NCI-H146 (cell line): ENCODE results near the gene CNTNAP2.

Experiments used
- DNase-seq: peaks from one replicate; lab custom pipeline; 2025; lab: John Stamatoyannopoulos, UW

Gene CNTNAP2

DNA sequence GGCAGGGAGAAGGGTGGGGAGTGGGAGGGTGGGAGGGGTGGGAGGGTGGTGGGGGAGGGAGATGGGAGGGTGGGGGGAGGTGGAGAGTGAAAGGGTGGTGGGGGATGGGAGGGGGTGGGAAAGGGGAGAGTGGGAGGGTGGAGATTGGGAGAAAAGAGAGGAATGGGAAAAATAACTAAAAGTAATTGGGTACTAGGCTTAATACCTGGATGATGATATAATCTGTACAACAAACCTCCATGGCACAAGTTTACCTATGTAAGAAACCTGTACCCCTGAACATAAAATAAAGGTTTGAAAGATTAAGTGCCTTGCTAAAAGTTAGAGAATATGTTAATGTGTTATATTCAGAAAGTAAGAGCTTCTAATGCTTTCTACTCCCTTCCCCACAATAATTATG lies 564.9 kb downstream of the CNTNAP2 start:
- DNase-seq = no peak

DNA sequence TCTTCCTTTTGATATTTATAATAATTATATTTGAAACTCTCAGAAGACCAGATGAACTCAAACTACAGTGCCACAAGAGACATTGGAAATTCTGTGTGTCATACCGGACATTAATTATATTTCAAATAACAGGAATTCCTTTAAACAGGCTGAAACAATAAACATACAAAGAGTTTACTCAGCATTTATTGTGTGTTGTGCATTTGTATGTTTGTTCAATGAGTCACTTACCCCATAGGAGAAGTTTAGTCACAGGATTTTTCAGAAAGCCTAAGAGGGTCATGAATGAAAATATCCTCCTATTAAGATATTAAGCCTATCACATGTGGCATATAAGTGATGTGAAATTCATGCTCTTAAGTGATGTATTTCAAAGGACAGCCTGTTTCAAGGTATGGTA lies 566.8 kb downstream of the CNTNAP2 start:
- DNase-seq = no peak

DNA sequence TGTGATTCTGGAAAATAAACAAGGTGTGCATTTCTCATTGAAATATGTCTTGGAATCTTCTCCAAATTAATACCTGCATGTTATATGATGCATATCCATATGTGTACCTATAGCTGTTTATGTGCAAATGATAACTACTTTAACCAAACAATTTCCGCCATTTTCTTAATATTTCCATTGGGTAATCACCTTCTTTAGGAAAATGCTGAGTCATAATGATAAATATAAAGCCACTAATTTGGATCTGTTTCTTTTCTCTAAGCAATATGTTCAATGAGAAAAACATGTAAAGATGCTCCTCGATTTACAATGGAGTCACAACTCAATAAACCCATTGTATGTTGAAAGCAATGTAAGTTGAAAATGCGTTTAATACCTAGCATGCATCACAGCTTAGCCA lies 574.4 kb downstream of the CNTNAP2 start:
- DNase-seq = no peak

DNA sequence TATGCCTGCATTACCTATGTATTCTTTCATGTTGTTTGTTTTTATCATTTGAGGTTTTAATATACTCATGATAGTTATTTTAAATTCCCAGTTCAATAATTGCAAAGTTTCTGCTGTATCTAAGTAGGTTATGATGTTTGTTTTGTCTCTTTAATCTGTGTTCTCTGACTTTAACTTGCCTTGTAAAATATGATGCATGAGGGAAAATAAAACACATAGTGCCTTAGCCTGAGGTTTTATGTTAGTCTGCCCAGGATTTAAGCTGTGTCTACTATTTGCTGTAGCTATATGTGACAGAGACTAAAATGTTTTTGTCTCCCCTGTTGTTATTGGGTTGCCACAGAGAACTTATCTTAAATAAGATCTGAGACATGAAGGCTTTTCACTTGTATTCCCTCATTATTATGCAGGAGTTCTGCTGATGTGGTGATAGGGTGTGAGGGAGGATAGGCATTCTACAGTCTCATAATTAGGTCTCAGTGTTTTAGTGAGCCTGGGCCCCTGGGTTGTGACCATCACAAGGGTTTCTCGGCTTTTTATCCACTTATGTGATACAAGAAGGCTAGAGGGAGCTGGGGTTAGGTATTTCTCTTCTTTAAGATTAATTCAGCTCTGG lies 582.5 kb downstream of the CNTNAP2 start:
- no peak for DNase-seq

DNA sequence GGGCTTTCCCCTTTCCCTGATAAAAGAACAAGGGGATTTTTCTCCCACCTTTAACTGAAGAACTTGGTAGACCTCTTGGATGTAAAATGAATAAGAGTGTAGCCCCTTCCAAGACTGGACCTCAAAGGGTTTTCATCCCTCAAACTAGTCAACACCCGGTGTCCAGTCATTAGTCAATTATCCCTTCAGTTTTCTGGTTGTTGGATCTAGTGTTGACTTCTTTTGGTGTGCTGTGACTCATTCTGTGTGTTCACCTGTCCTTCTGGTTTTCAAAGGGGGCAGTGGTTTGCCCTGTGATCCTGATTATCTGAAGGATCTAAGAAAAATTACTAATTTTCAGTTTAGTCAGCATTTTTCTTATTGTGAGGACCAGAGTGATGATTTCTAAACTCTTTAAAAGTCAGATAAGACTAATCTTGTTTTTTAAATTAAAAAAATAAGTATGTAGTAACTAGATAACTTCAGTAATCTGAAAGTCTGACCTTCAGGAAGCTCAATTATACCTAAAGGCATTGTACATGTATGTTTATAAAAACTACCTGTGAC lies 583.5 kb downstream of the CNTNAP2 start:
- peak; percentile 64 for DNase-seq

DNA sequence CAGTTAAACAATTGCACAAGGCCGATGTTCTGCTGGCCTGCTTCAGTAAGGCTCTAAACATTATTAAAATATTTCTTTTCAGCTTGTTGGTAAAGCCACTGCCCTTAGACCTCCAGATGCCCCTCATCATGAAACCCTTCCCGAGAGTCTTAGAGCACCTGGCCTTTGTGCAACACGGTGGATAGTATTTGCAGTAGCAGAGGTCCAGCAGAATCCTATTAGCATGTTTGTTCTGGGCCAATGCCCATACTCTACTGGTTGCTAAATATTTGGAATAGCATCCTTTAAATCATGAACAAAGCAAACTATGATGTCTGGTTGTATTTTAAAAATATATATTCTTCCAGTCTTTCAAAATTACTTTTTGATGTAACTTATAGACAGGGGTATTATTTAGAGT lies 584.6 kb downstream of the CNTNAP2 start:
- peak; percentile 77 for DNase-seq

DNA sequence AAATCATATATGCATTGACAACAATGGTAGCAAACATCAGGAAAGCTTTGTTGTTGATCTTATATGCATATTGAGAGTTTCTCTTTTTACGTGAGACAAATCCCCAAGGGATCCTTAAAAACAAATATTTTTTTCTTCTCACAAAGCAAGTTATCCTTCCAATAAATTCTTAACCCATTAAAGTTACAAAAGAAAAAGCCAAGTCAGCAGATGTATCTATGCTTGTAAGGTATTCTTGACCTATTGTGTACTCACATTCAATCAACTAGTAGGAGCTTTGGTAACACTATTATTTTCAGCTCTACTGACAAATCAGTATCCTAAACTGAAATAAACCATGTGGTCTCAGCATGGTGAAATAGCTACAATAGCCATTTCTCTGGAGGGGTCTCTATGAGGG lies 586.3 kb downstream of the CNTNAP2 start:
- no peak for DNase-seq

DNA sequence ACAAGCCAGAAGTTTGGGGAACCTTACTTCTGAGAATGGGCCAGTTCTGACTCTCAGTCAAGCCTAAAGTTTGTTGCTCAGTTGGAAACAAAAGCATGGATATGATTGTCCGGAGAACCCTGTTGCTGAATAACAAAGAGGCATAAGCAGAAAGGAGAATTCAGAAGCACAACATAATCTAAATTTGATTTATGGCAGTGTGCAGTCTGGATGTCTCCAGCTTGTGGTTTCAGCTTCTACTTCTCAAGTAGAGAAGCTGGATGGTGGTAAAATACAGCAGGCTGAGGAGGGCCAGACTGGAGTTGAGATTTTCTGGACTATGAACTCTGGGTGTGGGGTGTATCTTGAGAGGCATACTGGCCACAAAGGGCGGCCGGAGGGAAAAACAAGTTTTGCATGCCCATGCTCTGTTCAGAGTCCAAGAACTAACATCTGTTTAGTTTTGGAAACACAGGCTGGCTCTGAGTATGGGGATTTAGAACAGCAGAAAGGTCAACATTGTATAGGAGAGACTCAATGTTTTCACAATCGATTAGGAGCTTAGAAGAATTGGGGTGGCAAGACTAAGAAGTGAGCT lies 592.9 kb downstream of the CNTNAP2 start:
- DNase-seq = no peak

DNA sequence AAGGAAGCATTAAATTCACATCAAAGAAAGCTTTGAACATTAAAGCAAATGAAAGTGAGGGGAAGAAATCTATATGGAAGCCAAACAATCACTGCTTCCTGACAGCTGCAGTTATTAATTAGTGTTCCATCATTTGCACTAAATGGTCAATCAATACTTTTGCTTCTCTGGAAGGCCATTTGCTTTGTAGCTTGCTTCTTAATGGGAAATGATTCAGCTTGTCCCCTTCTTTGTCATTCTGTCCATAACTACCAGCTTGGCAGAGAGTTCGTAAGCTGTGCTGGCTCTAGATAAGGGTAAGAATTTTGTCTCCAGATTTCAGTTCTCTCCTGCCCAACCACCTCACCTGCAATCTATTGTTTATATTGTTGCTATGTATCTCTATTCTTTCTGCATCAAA lies 596.6 kb downstream of the CNTNAP2 start:
- DNase-seq = peak; percentile 74

DNA sequence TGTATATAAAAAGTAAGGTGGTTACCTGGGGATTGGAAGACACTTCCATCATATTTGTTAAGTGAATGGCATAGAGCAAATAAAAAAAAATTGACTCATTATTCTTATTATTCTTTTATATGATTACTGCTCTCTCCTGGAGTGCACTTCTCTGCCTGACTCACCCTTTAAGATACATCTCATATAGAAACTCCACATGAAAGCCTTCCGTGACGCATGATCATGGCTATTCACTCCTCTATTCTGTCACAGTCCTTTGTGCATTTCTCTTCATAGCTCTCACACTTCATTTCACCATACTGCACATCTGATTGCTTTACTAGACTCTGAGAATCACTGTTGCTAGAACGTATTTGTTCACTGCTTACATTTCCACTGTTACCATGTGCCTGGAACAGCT lies 597.3 kb downstream of the CNTNAP2 start:
- DNase-seq = peak; percentile 16

DNA sequence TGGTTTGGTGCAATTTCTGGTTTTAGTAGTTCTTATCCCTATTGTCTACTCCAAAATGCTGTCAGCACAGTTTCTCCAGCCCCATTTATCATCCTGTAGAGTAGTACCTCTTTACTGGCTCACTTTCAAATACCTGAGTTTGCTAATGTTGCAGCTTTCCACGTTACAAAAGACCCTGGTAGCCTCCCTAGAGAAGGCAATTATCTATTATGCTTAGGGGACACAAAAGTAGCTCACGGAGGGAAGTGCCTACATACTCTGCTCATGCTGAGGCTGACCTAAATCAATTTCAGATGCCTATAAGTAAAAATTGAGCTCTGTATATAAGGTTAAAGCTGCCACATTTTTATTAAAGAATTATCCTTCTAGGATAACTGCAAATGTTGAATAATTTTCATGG lies 603.6 kb downstream of the CNTNAP2 start:
- DNase-seq = peak; percentile 55

DNA sequence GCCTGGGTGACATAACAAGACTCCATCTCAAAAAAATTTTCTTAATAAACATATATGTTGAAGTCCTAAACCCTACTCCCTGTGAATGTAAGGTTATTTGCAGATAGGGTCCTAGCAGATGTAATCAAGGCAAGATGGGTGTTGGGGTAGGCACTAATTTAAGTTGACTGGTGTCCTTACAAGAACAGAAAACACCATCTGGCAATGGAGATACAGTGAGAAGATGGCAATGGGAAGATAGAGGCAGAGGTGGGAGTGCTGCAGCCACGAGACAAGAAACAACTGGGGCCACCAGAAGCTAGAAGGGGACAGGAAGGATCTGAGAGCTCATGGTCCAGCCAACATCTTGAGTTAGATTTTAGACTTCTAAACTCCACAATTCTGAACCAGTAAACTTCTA lies 606.4 kb downstream of the CNTNAP2 start:
- DNase-seq = no peak

DNA sequence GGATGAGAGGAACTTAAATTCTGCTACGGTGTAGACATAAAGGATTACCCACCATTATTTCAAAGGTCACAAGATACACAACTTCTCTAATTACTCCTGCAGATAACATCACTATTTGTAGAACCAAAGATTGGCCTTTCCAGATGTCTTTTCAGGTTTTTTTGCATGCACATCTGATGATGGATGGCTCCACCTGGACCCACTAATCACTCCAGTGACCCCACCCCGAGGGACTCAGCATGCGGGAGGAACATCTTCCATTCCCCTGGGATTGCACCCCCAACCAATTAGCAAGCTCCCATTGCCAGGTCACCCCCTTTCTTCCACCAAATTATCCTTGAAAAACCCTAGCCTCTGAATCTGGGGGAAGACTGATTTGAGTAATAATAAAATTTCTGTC lies 608.9 kb downstream of the CNTNAP2 start:
- DNase-seq = peak; percentile 89

DNA sequence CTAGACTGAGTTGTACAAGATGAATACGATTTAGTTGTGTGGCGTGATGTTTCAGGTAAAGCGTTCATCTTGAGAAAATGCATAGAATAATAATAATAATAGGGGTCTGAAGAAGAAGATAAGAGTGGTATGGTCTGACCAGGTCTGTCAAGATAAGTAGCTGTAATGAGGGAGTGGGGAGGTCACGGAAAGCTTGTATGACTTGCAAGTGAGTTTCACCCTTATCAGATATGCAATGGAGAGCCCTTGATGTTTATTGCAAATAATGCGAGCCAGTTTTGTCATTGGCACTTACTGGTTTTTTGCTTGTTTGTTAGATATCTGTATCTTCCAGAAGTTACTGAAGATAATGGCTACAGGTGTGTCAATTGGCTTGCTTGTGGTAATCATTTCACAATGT lies 611.5 kb downstream of the CNTNAP2 start:
- no peak for DNase-seq

DNA sequence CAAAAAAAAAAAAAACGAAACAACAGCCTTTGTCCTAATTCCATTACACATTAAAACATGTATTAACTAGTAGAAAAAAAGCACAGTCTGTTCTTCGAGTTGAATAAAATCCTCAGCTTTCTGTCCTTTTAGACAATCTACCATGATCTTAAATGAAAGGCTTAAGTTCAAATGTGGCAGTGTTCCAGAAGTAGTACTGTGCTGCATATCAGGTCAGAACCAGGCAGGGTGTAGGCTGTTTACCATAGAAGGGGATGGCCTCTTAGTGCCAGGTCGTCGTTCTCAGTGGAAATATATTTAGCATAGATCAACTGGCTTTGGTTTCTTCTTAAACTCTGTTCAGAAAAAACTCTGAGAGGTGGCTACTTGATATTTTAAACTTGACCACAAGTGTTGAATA lies 612.0 kb downstream of the CNTNAP2 start:
- DNase-seq = no peak

DNA sequence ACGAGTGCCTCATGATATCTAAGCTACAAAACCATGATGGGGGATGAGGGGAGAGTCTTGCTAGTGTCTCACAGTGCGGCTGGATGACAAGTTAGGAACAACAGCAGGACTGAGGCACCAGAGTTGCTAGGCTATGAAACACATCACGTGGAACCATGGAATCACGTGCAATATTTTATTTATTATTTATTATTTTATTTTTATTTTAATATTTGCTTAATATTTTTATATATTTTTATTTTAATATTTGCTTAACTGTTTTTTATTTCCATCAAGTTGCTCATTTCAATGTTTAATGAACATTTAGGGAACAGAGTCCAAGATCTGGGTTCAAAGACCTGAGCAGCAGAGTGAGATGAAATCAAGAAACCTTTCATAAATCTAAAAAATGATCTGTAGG lies 614.6 kb downstream of the CNTNAP2 start:
- DNase-seq = no peak

DNA sequence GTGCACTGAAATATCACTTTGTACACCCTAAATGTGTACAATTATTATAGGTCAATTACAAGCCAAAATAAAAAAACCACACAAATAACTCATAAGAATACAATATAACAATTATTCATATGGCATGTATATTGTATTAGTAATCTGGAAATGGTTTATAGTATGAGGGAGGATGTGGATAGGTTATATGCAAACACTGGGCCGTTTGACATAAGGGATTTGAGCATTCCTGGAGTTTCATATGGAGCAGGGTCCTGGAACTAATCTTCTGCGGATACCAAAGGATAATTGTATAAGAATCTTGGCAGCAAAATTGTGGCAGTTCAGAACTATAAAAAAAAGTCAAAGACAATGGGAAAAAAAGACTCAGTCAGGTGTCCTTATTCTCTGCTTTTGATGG lies 619.4 kb downstream of the CNTNAP2 start:
- no peak for DNase-seq

DNA sequence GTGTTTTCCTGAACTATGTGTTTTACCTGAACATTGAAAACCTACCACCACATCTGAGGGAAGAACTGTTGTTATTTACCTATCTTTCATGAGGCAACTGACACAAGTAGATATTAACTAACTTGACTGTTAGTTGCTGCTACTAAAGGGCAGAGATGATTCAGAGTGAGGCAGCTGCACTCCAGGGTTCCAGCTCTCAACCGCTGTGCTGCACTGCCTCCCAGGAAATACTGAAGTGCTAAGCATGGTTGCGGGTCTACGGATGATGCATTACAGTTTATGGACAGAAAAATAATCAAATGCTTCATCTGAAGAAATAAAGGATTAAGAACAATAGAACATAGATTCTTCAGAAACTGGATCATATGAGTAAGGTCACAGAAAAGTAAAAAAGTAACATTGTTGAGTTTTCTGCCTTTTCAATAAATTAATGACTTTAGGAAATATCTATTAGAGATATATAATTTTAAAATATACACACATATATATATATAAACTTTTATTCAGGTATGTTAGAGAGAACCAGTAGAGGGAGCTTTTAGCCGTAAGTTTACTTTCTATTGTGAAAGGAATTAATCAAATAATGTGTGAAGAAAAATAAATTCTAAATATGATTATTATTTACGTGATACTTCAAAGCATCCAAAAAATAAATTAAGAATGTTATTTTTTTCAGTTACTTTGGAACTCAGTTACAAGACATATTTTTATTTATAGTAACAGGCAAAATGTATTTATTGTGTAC lies 620.0 kb downstream of the CNTNAP2 start:
- no peak for DNase-seq

DNA sequence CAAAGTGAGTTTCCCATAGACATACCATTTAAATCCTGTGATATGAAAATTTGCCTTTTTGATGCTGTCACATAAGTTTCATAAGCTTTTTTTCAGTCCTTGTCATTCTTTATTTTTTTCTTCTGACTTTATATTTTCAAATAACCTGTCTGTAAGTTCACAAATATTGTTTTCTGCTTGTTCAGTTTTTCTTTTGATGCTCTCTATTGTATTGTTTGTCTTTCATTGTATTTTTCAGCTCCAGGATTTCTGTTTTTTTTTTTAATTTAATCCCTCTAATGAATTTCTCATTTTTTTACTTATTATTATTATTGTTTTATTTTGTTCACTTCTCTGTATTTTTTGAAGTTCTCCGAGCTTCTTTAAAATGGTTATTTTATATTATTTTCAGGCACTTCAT lies 623.4 kb downstream of the CNTNAP2 start:
- DNase-seq = no peak

DNA sequence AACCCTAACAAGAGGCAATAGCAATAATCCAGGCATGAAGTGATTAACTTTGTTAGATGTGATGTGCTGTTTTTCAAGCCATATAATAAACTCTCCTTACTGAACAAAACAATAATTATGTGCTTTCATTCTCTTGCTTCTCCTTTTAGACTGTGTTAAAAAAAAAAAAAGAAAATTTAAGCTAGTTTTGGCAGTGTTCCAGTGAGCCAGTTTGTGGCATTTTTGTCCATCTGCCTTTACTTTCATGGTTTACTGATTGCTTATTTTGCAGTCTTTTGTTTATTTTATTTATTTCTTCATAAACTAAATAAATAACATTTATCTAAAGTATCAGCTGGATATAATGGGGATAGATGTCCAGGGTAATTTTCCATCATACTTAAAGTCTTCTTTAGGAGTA lies 625.3 kb downstream of the CNTNAP2 start:
- DNase-seq = no peak

DNA sequence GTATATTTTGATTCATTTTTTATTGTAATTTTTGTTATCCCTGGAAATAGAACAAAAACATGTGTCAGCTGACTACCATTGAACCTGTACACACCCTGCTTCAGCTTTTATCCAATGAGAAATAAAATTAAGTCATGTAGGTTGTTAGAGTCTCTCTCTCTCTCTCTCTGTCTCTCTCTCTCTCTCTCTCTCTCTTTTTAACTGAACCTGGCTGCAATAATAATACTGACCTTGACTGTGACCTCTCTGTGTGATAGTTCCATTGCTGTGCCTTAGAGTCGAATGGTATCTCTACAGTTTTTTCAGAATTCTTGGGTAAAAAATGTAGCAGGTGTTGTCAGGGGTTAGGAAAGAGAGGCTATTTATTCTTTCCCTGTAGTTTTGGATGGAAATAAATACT lies 637.8 kb downstream of the CNTNAP2 start:
- no peak for DNase-seq

DNA sequence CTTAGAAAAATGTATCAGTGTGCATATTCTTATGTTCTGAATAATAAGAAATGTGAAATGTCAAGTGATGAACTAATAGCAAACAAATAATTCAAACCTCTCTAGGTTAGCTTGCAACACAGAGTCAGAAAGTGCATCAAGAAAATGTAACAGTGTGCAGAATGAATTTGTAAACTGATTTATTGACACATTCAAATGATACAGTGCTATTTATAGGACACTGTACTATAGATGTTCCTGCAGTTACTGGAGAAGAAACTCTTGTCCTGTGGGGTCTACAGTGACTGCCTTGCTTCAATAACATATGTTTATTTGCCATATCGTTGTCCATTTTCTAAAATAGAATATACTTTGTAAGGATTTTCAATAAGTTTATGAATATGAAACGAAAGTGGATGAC lies 639.0 kb downstream of the CNTNAP2 start:
- DNase-seq = no peak

DNA sequence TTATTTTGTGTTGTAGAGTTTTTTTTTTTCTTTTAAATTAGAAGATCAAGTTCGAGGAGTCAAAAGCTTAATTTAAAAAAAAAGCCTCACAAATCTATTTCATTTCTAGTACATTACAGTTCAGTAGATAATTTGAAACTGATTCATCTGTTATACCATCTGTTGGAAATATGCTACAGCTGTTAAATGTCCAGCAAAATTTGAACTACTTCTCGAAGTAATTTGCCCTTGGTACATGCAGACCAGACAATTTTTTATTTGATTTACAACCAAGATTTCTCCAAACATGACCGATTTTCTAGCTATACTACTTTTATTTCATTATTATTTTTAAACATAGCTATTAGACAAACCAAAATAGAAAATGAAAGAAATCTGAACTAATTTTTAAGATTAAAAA lies 647.9 kb downstream of the CNTNAP2 start:
- no peak for DNase-seq
